ENCODE results near the gene CIBAR2.

Gene CIBAR2

GRCh38 chr16:85081765-85082164 is 30.5 kb downstream of the CIBAR2 start:
- no peak for DNase-seq

- DNase-seq: no peak
Measured at GRCh38 chr16:85081038-85081437, 31.2 kb downstream of the CIBAR2 start.

- DNase-seq: no peak
Measured at GRCh38 chr16:85079785-85080570, 32.3 kb downstream of the CIBAR2 start.

GRCh38 chr16:85078952-85079351 is 33.3 kb downstream of the CIBAR2 start:
- no peak for DNase-seq

- DNase-seq: no peak
Measured at GRCh38 chr16:85078226-85078625, 34.0 kb downstream of the CIBAR2 start.

- DNase-seq: no peak
Measured at GRCh38 chr16:85077576-85078125, 34.6 kb downstream of the CIBAR2 start.

GRCh38 chr16:85077039-85077438 is 35.2 kb downstream of the CIBAR2 start:
- DNase-seq: no peak

GRCh38 chr16:85075236-85075924 is 36.9 kb downstream of the CIBAR2 start:
- DNase-seq: no peak

GRCh38 chr16:85074225-85074914 is 37.9 kb downstream of the CIBAR2 start:
- DNase-seq: no peak

GRCh38 chr16:85072947-85073346 is 39.3 kb downstream of the CIBAR2 start:
- DNase-seq: no peak

- DNase-seq: no peak
Measured at GRCh38 chr16:85072076-85072860, 40.0 kb downstream of the CIBAR2 start.

GRCh38 chr16:85069171-85069570 is 43.1 kb downstream of the CIBAR2 start:
- no peak for DNase-seq

- no peak for DNase-seq
Measured at GRCh38 chr16:85068746-85069145, 43.5 kb downstream of the CIBAR2 start.

- DNase-seq: no peak
Measured at GRCh38 chr16:85067426-85067825, 44.8 kb downstream of the CIBAR2 start.

- no peak for DNase-seq
Measured at GRCh38 chr16:85067024-85067423, 45.2 kb downstream of the CIBAR2 start.

- DNase-seq: no peak
Measured at GRCh38 chr16:85066346-85066885, 45.9 kb downstream of the CIBAR2 start.

GRCh38 chr16:85065099-85065498 is 47.2 kb downstream of the CIBAR2 start:
- no peak for DNase-seq

GRCh38 chr16:85064186-85064585 is 48.1 kb downstream of the CIBAR2 start:
- DNase-seq: no peak

- no peak for DNase-seq
Measured at GRCh38 chr16:85062845-85063244, 49.4 kb downstream of the CIBAR2 start.

GRCh38 chr16:85062323-85062722 is 49.9 kb downstream of the CIBAR2 start:
- no peak for DNase-seq

GRCh38 chr16:85061566-85061965 is 50.7 kb downstream of the CIBAR2 start:
- DNase-seq: peak; percentile 24 to 44

GRCh38 chr16:85058909-85059308 is 53.4 kb downstream of the CIBAR2 start:
- no peak for DNase-seq
